GM18951 (cell line): ENCODE measurements around the gene MORF4L2.

Source experiments
- POLR2A ChIP-seq: IDR thresholded peaks from 4 replicates; pipeline ENCODE4 v1.6.1; 2011; ENCODE audit warnings: mild to moderate bottlenecking; ENCODE audit not compliant: insufficient read length, insufficient read depth; ENCODE audit errors: extremely low read depth
- in situ Hi-C: fragments of 300-500 bp; cut with MboI; formaldehyde crosslinking; loops from one replicate; pipeline ENCODE4 v1.12.0; 2022; ENCODE audit warnings: low sequenced_read_pairs, mixed read lengths, inconsistent platforms; ENCODE audit not compliant: unreplicated experiment

Gene MORF4L2

GRCh38 chrX:103704863-103705262, 18.4 kb upstream of the MORF4L2 start:
- no peak for TF ChIP-seq POLR2A
- in situ Hi-C loops, result no loop called here

GRCh38 chrX:103699243-103699642, 12.7 kb upstream of the MORF4L2 start:
- in situ Hi-C loops, result no loop called here

GRCh38 chrX:103697687-103698086, 11.2 kb upstream of the MORF4L2 start:
- in situ Hi-C loops, result no loop called here
- TF ChIP-seq POLR2A, result no peak

More at GRCh38 chrX:103699243-103699642, 12.7 kb upstream of the MORF4L2 start:
- no peak for TF ChIP-seq POLR2A

- in situ Hi-C loops, result no loop called here
Observed at GRCh38 chrX:103691059-103691458, 4.6 kb upstream of the MORF4L2 start.

GRCh38 chrX:103688946-103689345, 2.4 kb upstream of the MORF4L2 start:
- in situ Hi-C loops, result no loop called here
- no peak for TF ChIP-seq POLR2A

More at GRCh38 chrX:103691059-103691458, 4.6 kb upstream of the MORF4L2 start:
- TF ChIP-seq POLR2A, result no peak

- no peak for TF ChIP-seq POLR2A
- in situ Hi-C loops, result no loop called here
Observed at GRCh38 chrX:103687696-103688201, 1.2 kb upstream of the MORF4L2 start.

- in situ Hi-C loops, result no loop called here
- TF ChIP-seq POLR2A, result peak; percentile 66
Observed at GRCh38 chrX:103687073-103687695, 685 bp upstream of the MORF4L2 start.

GRCh38 chrX:103685396-103685795, 1.1 kb downstream of the MORF4L2 start:
- in situ Hi-C loops, result no loop called here
- TF ChIP-seq POLR2A, result no peak

GRCh38 chrX:103681443-103681842, 5.1 kb downstream of the MORF4L2 start:
- in situ Hi-C loops, result no loop called here
- no peak for TF ChIP-seq POLR2A

GRCh38 chrX:103678199-103678993, 8.1 kb downstream of the MORF4L2 start:
- in situ Hi-C loops, result no loop called here
- no peak for TF ChIP-seq POLR2A

- in situ Hi-C loops, result no loop called here
- no peak for TF ChIP-seq POLR2A
Observed at GRCh38 chrX:103674531-103675454, 11.7 kb downstream of the MORF4L2 start.

GRCh38 chrX:103669745-103670144, 16.8 kb downstream of the MORF4L2 start:
- in situ Hi-C loops, result no loop called here
- TF ChIP-seq POLR2A, result no peak

GRCh38 chrX:103666202-103667107, 20.0 kb downstream of the MORF4L2 start:
- TF ChIP-seq POLR2A, result no peak
- in situ Hi-C loops, result no loop called here
